GM19395 (cell line): ENCODE data around the gene MSRB2.

Source experiments
- ATAC-seq: cut with Tn5 transposase; IDR thresholded peaks from one replicate; pipeline ENCODE4 v1.9.1; 2021; ENCODE audit warnings: mild to moderate bottlenecking, moderate library complexity; ENCODE audit not compliant: unreplicated experiment

Gene MSRB2

DNA sequence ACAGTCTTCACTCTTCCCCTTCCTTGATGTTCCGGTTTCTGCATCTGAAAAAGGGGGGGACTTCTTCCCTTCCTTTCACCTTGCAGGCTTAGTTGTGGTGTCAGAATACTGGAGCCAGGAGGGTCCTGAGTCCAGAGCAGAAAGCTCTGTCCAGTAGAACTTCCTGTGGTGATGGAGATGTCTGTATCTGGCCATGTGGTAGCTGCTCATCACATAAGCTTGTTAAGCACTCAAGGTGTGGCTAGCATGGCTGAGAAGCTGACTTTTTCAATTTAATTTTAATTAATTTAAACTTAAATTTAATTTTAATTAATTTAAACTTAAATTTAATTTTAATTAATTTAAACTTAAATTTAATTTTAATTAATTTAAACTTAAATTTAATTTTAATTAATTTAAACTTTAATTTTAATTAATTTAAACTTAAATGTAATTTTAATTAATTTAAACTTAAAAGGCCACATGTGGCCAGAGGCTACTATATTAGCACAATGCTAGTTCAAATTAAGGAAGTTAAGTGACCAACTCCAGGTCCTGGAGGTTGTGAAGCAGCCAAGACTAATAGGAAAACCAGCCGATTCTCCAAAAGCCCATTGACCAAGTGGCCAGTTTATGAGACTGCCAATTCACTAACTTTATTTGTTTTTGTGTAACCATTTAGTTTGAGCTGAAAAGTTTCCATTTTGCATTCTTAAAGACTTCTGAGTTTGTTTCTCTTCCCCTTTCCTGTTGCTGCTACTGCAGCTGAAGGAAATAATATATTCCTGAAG is 16.3 kb downstream of the MSRB2 start:
- no peak for ATAC-seq

GRCh38 chr10:23114228-23114850 is 19.0 kb downstream of the MSRB2 start:
- no peak for ATAC-seq

DNA sequence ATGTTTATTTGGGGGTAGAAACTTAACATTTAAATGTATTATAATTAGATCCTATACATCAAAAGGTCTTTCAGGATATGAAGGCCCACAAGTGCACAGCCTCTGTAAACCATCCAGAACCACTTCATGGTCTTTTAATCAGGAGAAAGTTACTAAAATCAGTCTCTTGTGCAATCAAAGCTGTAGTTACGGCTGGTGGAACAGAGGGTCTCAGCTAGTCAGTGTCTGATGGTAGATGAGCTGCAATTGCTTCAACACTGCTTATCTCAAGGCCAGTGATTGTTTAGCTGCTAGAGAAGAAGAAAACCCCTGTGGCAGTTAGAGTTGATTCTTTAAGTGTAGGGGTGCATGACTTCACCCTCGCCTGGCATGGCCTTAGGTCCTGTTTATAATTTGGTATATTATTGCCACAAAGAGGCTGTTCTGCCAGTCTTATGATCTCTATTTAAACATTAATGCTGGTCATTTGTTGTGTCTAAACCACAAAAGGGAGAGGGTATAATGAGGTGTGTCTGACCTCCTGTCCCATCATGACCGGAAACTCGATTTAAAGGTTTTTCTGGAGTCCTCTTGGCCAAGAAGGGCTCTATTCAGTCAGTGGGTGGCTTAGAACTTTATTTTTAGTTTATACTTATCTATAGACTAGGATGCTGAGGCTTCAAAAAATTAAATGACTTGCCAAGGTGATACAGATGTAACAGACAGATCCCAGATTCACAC is 21.3 kb downstream of the MSRB2 start:
- no peak for ATAC-seq

DNA sequence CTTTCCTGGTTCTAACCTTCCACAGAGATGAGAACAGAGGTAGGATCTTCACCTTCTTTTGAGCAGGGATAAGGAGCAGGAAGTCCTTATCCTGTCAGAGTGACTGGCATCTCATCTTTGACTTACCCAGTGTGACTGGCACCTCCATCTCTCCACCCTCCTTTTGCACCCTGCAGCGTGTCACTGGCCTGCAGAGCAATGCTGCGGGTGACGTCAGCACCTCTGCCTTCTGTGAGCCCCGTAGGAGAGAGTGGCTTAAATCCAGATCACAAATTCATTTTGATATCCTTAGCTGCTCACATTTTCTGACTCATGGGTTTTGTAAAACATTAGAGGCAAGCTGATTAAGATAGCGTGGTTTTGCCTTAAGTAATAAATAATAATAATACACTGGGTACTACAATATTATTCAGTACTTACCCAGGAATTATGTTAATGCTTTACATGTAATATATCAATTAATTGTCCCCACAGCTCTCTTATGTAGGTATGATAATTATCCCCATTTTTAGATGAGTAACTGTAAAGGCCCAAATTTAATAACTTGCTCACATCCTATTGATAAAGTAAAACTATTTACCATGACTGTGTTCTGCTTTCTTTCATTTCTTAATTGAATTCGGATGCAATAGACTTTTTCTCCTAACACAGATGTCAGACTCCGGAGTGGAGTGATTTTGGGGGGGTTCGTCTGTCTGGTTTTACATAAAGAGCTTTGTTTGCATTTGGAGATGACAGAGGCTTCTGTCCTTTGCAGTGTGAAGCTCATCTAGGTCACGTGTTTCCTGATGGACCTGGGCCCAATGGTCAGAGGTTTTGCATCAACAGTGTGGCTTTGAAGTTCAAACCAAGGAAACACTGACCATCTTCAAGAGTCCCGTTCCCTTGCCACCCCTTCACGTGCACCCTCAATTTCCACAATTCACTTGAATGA is 24.9 kb downstream of the MSRB2 start:
- ATAC-seq, result no peak

GRCh38 chr10:23121135-23121534 is 25.8 kb downstream of the MSRB2 start:
- ATAC-seq, result no peak

DNA sequence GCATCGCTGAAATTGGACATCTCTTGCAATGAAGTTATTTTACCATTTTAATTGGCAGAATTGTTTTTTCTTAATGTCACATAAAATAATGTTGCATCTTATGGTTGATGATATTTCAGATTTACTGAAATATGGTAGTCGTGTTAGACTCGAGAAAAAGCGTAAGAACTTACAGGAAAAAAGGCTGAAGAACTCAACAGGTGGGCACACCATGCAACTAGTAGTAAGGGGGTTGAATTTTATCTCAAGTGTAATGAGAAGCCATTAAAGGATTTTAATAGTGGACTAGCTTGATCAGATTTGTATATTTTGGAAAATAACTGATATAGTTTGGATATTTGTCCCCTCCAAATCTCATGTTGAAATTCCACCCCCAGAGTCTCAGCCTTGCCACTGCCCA is 41.1 kb downstream of the MSRB2 start:
- no peak for ATAC-seq

DNA sequence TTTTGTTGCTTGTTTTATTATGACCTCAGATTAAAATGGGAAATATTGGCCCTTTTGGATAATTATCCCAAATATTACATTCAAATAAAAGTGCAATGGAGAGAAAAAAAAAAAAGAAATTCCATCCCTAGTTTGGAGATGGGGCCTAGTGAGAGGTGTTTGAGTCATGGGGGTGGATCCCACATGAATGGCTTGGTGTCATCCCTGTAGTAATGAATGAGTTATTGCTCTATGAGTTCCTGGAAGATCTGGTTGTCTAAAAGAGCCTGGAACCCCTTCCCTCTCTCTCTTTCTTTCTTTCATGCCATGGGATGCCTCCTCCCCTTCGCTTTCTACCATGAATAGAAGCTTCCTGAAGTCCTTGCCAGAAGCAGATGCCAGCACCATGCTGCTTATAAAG is 44.3 kb downstream of the MSRB2 start:
- no peak for ATAC-seq

DNA sequence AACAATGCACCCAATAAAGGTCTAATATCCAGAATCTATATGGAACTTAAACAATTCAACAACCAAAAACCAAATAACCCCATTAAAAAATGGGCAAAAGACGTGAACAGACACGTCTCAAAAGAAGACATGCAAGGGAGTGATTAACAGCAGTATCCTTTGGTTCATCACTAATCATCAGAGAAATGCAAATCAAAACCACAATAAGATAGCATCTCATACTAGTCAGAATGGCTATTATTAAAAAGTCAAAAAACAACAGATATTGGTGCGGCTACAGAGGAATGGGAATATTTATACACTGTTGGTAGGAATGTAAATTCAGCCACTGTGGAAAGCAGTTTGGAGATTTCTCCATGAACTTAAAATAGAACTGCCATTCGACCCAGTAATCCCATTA is 46.6 kb downstream of the MSRB2 start:
- ATAC-seq, result no peak

DNA sequence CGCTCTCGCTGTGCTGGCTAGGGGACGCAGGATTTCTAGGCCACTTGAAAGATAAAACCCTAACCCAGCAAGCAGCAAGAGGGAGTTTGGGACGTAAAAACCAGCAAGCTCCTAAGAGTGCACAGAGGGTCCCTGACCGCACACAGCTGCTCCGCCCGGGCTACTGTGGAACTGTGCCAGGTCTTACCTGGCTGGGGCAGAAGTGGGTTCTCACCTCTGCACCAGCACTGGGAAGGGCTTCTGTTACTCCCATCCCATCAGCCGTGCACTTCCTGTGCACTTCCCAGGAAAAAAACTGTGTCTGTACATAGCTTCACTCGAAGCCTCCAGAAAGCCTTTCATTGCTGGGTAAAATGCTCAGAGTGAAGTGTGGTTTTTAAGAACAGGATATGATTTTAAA is 50.9 kb downstream of the MSRB2 start:
- ATAC-seq, result no peak

DNA sequence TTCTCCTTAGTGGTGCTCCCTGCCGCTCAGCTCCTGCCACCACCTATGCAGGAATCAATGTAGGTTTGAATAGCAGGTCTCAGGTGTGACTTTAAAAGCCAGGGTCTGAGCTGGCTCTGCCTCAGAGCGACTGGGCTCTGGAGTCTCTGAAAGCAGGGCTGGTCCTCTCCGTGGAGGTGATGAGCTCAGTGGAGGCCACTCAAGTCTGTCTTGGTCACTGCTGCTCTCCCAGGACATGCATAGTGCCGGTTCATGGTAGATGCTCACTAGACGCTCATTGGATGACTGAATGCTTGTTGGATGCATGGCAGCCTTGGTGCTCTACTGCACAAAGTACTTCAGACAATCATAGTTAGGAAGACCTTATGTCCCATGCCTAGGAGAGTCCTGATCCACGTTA is 51.7 kb downstream of the MSRB2 start:
- no peak for ATAC-seq

- no peak for ATAC-seq
Measured at GRCh38 chr10:23148214-23148613, 52.8 kb downstream of the MSRB2 start.

DNA sequence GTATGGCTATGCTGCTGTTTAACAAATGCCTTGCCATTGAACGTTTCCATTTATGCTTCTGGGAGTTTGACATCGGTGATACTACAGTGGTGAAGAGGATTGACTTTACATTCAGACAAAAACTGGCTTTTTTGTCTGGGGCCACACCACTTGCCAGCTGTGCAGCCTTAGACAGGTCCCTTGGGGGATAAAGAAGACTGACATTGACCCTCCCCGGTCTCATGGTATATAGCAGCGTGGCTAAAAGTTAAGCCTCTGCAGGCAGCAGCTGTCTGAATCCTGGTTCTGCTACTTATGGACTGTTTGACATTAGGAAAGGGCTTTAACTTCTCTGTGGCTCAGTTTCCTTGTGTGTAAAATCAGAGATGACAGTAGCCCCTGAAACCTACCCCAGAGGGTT is 54.7 kb downstream of the MSRB2 start:
- no peak for ATAC-seq

- no peak for ATAC-seq
Measured at GRCh38 chr10:23150610-23151009, 55.2 kb downstream of the MSRB2 start.

GRCh38 chr10:23151071-23151470 is 55.7 kb downstream of the MSRB2 start:
- no peak for ATAC-seq

- ATAC-seq, result no peak
Measured at GRCh38 chr10:23155169-23155568, 59.8 kb downstream of the MSRB2 start.

GRCh38 chr10:23156447-23157150 is 61.2 kb downstream of the MSRB2 start:
- no peak for ATAC-seq

GRCh38 chr10:23157239-23157681 is 61.9 kb downstream of the MSRB2 start:
- ATAC-seq, result no peak

GRCh38 chr10:23157691-23158369 is 62.5 kb downstream of the MSRB2 start:
- peak; percentile 74 for ATAC-seq

DNA sequence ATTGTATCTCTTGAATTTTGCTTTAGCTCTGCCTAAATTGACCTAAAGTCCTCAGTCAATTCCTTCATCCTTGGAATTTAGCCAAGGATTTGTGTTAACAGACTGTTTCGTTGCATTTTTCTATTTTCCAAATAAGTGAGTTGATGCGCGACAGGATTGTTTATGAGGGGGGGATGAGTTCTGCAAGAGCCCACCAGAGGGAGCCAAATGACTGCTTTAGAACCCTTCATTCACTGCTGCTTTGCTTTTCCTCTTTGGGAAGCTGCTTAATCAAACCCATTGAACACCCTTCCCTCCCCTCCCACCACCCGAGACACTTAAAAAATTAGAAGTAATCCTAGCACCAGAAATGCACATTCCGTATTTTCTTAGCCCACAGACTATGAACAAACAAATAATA is 63.0 kb downstream of the MSRB2 start:
- peak; percentile 85 for ATAC-seq
